Lower leg skin (tissue), 3 donors: ENCODE measurements around the gene TMEM17.

Source experiments
- CTCF ChIP-seq, 3 donors: fragments of 450-650 bp; IDR thresholded peaks; one replicate each; pipeline ENCODE4 v1.5.1; 2016; ENCODE audit warnings: antibody characterized with exemption in 3 of 3, mild to moderate bottlenecking in 3 of 3, moderate library complexity in 2 of 3
- POLR2A ChIP-seq, 2 donors: fragments of 450-650 bp; IDR thresholded peaks; one replicate each; pipeline ENCODE4 v1.6.1; 2016 to 2017; ENCODE audit warnings: antibody characterized with exemption in 2 of 2, mild to moderate bottlenecking in 1 of 2, moderate library complexity in 1 of 2

GRCh38 chr2:62498739-62499138 lies 7.3 kb downstream of the TMEM17 start:
- TF ChIP-seq CTCF (IDR thresholded peaks at IDR 0.05) (no peak), POLR2A (IDR thresholded peaks at IDR 0.05) (no peak)
